ENCODE measurements around the gene INTS1. TPM values are rescaled to one million over a fixed set of nuclear protein-coding genes. Genes with fewer than 3 reads are reported as not detected.

INTS1 gene
- total RNA-seq, 1 donor: 53.1 TPM

DNA sequence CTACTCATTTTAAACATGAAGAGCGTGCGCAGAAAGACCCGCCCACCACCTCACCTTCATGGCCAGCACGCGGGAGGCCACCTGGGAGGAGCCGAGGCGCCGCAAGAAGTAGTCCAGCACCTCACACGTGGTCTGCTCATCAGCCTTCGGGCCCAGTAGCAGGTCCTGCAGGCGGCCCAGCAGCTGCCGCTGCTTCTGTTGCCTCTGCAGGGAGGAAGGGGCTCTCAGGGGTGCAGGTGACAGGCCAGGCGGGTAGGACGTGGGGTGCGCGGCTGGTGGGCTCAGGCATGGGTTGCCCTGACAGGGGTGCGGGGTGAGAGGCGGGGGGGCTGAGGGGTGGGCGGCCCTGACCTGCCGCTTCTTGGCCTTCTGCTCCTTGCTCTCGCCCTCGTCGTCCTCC lies 17.6 kb downstream of the INTS1 start:
- H3K4me3 ChIP-seq (ENCODE audit: low read depth, low read length): no peak overlapping the region
- no peak for DNase-seq (ENCODE audit: low read depth)
- no peak for TF ChIP-seq CTCF (IDR thresholded peaks at IDR 0.05; ENCODE audit: insufficient read depth, low read length)

- H3K4me3 ChIP-seq (ENCODE audit: low read depth, low read length): no peak overlapping the region
- DNase-seq (ENCODE audit: low read depth): no peak
- no peak for TF ChIP-seq CTCF (IDR thresholded peaks at IDR 0.05; ENCODE audit: insufficient read depth, low read length)
Observed at GRCh38 chr7:1485156-1485555, 19.0 kb downstream of the INTS1 start.

DNA sequence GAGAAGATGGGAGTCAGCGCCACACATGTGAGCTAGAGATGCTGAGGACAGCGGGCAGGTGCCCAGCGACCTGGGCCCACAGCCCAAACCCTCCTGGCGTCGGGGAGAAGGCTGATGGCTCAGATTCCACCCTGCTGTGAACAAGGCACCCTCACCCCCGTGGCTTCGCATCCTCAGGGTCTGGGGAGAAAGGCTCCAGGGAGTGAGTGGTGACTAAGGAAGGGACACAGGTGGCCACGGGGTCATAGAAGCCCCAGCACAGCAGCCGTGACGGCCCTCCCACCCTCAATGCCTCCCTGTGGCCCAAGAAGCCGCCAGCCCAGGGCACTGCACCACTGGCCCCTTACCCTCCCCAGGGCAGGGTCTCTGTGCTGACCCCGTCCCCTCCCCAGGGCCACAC lies 19.6 kb downstream of the INTS1 start:
- DNase-seq (ENCODE audit: low read depth): no peak
- H3K4me3 ChIP-seq (ENCODE audit: low read depth, low read length): no peak overlapping the region
- TF ChIP-seq CTCF (IDR thresholded peaks at IDR 0.05; ENCODE audit: insufficient read depth, low read length): no peak

DNA sequence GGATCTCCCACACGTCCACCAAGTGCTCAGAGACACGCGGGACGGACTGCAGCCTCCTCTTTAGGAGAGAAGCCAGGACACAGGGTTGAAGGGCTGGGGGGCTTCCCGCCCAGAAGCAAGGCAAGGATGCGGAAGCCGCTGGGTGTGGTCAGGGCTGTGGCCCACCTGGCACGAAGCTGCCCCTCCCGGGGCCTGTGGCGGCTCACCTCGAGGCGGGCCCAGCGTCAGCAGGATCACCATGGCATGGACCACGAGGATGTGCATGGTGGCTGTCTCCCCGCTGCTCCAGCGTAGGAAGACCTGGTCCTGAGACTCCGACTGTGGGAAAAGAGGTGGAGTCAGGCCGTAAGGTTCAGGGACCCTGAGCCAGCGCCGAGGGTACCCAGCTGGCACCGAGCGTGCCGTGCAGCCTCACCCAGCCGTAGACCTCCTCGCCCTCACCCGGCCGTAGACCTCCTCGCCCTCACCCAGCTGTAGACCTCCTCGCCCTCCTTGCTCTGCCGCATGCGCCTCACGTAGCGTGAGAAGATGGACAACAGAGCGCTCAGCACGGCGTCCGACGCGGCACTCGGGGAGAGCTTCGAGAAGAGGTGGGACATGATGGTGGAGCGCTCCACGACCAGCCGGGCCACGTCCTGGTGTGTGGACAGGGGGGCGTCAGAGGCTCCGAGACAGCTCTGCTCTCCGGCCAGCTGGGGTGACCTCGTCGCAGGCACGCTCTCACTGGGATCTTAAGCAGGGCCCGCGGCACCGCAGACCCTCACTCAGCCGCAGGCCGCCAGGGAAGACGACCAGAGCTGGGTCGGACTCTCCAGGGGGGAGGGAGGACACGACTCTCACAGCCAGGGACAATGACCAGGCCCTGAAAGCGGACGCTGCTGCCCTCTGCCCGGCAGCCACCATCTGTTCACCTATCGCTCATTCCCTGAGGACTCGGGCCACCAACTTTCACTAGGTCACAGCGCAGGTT lies 20.4 kb downstream of the INTS1 start:
- no peak overlapping the region for H3K4me3 ChIP-seq (ENCODE audit: low read depth, low read length)
- no peak for TF ChIP-seq CTCF (IDR thresholded peaks at IDR 0.05; ENCODE audit: insufficient read depth, low read length)
- no peak for DNase-seq (ENCODE audit: low read depth)

DNA sequence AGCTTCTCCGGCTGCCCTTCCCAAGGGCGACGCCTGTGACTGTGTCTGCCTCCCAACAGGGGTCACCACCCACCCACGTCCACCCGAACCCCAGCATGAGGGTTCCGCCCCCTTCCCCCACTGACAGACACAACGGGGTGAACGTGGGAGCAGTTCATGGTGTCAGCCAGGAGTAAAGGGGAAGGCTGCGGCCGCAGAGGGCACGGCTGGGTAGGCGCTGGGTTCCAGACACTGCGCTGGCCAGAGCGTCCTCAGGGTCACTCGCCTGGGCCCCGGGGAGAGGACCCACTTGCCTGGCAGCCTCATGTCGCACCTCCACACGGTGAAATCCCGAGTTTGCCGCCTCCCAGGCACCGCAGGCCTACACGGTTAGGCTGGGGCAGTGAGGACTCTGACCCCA lies 21.1 kb downstream of the INTS1 start:
- H3K4me3 ChIP-seq (ENCODE audit: low read depth, low read length): no peak overlapping the region
- DNase-seq (ENCODE audit: low read depth): no peak

GRCh38 chr7:1481300-1481699 lies 22.9 kb downstream of the INTS1 start:
- H3K4me3 ChIP-seq (ENCODE audit: low read depth, low read length): no peak overlapping the region
- no peak for TF ChIP-seq CTCF (IDR thresholded peaks at IDR 0.05; ENCODE audit: insufficient read depth, low read length)
- no peak for DNase-seq (ENCODE audit: low read depth)

More for the DNA sequence above, 21.1 kb downstream of the INTS1 start:
- no peak for TF ChIP-seq CTCF (IDR thresholded peaks at IDR 0.05; ENCODE audit: insufficient read depth, low read length)
